ENCODE data around the gene MCEMP1. TPM values are rescaled to one million over a fixed set of nuclear protein-coding genes. Genes with fewer than 3 reads are reported as not detected.

The MCEMP1 gene
- total RNA-seq, 4 donors from 2014 or later = 0.41 TPM; not detected in 3

DNA sequence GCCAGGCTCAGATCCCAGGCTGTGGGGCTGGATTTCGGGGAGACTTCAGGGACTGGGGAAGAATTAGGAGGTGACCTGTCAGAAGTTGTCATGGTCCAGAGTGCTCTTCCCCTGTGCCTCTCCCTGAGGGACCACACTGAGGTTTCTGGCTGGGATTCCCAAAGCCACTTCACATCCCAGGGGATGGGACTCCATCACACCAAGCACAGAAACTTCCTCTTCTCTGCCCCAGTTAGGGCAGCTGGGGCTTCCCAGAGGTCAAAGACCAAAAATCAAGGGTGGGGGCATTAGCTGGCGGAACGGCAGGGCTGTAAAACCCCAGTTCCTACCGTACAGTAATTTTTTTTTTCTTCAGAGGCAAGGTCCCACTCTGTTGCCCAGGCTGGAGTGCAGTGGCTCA is 17.6 kb downstream of the MCEMP1 start:
- no peaks in the 10 kb centered on the region for H3K36me3 ChIP-seq
- H3K9me3 ChIP-seq = no peaks in the 10 kb centered on the region
- H3K27ac ChIP-seq = no peak overlapping the region
- DNase-seq = no peak
- no peak overlapping the region for H3K4me3 ChIP-seq
- in situ Hi-C loops (cut with MboI; ENCODE audit: low pct_ligation_motif_present in 1 of 4, low pct_unique_long_range_greater_than_20kb in 1 of 4, low sequenced_read_pairs in 3 of 4) (no loop called here), intact Hi-C loops (cut with DNase I; ENCODE audit: low total_unique reads) (no loop called here)
- peaks cover 16% of the 10 kb centered on the region for H3K27me3 ChIP-seq
- no peaks in the 10 kb centered on the region for H3K4me1 ChIP-seq
- no peak for TF ChIP-seq POLR2AphosphoS5 (IDR thresholded peaks at IDR 0.05)
- no peak for TF ChIP-seq EP300 (IDR thresholded peaks at IDR 0.05; ENCODE audit: low read depth)
- no peak for TF ChIP-seq POLR2A (IDR thresholded peaks at IDR 0.05)
- TF ChIP-seq, protein P1, sequence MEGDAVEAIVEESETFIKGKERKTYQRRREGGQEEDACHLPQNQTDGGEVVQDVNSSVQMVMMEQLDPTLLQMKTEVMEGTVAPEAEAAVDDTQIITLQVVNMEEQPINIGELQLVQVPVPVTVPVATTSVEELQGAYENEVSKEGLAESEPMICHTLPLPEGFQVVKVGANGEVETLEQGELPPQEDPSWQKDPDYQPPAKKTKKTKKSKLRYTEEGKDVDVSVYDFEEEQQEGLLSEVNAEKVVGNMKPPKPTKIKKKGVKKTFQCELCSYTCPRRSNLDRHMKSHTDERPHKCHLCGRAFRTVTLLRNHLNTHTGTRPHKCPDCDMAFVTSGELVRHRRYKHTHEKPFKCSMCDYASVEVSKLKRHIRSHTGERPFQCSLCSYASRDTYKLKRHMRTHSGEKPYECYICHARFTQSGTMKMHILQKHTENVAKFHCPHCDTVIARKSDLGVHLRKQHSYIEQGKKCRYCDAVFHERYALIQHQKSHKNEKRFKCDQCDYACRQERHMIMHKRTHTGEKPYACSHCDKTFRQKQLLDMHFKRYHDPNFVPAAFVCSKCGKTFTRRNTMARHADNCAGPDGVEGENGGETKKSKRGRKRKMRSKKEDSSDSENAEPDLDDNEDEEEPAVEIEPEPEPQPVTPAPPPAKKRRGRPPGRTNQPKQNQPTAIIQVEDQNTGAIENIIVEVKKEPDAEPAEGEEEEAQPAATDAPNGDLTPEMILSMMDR (IDR thresholded peaks at IDR 0.05) = no peak
- 53% methylated on average over 4 of the region's 4 CpGs; no CpG with 5 or more reads in 1 of the 2 donors for WGBS, 2 donors (ENCODE audit: low coverage in 1 of 2)

GRCh38 chr19:7697721-7698287 is 20.9 kb downstream of the MCEMP1 start:
- Histone ChIP-seq H3K9me3 (no peaks in the 10 kb centered on the region), H3K4me3 (no peak overlapping the region), H3K27me3 (peaks cover 22% of the 10 kb centered on the region), H3K36me3 (no peaks in the 10 kb centered on the region), H3K27ac (no peak overlapping the region), H3K4me1 (no peaks in the 10 kb centered on the region)
- in situ Hi-C loops (cut with MboI; ENCODE audit: low pct_ligation_motif_present in 1 of 4, low pct_unique_long_range_greater_than_20kb in 1 of 4, low sequenced_read_pairs in 3 of 4) (no loop called here), intact Hi-C loops (cut with DNase I; ENCODE audit: low total_unique reads) (no loop called here)
- no peak for DNase-seq
- 30 to 81% methylated on average over 2 to 10 of the region's 10 CpGs for whole genome bisulfite sequencing, 2 donors (ENCODE audit: low coverage in 1 of 2)
- TF ChIP-seq, protein P1 (IDR thresholded peaks at IDR 0.05) = no peak
- no peak for TF ChIP-seq EP300 (IDR thresholded peaks at IDR 0.05; ENCODE audit: low read depth)
- TF ChIP-seq POLR2A (IDR thresholded peaks at IDR 0.05) = no peak
- no peak for TF ChIP-seq POLR2AphosphoS5 (IDR thresholded peaks at IDR 0.05)

DNA sequence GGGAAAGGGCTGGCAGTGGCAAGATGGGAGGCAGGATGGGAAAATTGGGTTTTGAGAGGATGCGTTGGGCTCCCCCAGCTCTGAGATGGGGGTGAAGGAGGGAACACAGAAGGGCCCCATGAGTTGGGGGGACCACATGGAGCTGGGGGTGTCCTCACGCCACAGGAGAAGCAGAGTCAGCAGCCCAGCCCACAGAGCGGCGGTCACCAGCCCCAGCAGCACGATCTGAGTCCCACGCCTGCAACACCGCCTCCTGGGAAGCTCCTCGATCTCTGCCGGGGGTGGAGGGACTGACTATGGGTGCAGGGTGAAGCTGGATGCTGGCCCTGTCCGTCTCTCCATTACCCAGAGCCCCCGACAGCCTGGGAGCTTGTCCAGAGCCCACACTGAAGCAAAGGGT is 21.7 kb downstream of the MCEMP1 start:
- Histone ChIP-seq H3K27me3 (peaks cover 22% of the 10 kb centered on the region), H3K27ac (no peak overlapping the region), H3K4me3 (no peak overlapping the region), H3K36me3 (no peaks in the 10 kb centered on the region), H3K4me1 (no peaks in the 10 kb centered on the region), H3K9me3 (no peaks in the 10 kb centered on the region)
- DNase-seq = no peak
- TF ChIP-seq, protein P1 (IDR thresholded peaks at IDR 0.05) = no peak
- TF ChIP-seq POLR2A (IDR thresholded peaks at IDR 0.05) (no peak), POLR2AphosphoS5 (IDR thresholded peaks at IDR 0.05) (no peak), EP300 (IDR thresholded peaks at IDR 0.05; ENCODE audit: low read depth) (no peak)
- in situ Hi-C loops (cut with MboI; ENCODE audit: low pct_ligation_motif_present in 1 of 4, low pct_unique_long_range_greater_than_20kb in 1 of 4, low sequenced_read_pairs in 3 of 4) (no loop called here), intact Hi-C loops (cut with DNase I; ENCODE audit: low total_unique reads) (no loop called here)
- WGBS, 2 donors (ENCODE audit: low coverage in 1 of 2) = 31% methylated on average over 11 of the region's 11 CpGs; no CpG with 5 or more reads in 1 of the 2 donors

GRCh38 chr19:7699003-7699402 is 22.1 kb downstream of the MCEMP1 start:
- Histone ChIP-seq H3K9me3 (no peaks in the 10 kb centered on the region), H3K27ac (no peak overlapping the region), H3K36me3 (no peaks in the 10 kb centered on the region), H3K4me1 (no peaks in the 10 kb centered on the region), H3K4me3 (no peak overlapping the region), H3K27me3 (peaks cover 22% of the 10 kb centered on the region)
- in situ Hi-C loops (cut with MboI; ENCODE audit: low pct_ligation_motif_present in 1 of 4, low pct_unique_long_range_greater_than_20kb in 1 of 4, low sequenced_read_pairs in 3 of 4) (no loop called here), intact Hi-C loops (cut with DNase I; ENCODE audit: low total_unique reads) (no loop called here)
- TF ChIP-seq POLR2AphosphoS5 (IDR thresholded peaks at IDR 0.05) (no peak), EP300 (IDR thresholded peaks at IDR 0.05; ENCODE audit: low read depth) (no peak), POLR2A (IDR thresholded peaks at IDR 0.05) (no peak)
- TF ChIP-seq, protein P1 (IDR thresholded peaks at IDR 0.05) = no peak
- WGBS, 2 donors (ENCODE audit: low coverage in 1 of 2) = 27% methylated on average over 2 of the region's 2 CpGs; no CpG with 5 or more reads in 1 of the 2 donors
- DNase-seq = no peak

Measured in transverse colon (tissue), 4 donors.